Left lobe of liver (tissue), 2 donors: ENCODE data around the gene ACCSL. TPM values are rescaled to one million over a fixed set of nuclear protein-coding genes. Genes with fewer than 3 reads are reported as not detected.

ENCODE experiments used
- ATAC-seq: fragments of 200-7000 bp; cut with Tn5 transposase; one replicate; pipeline ENCODE4 v1.9.1; 2020; ENCODE audit warnings: mild to moderate bottlenecking, moderate library complexity
- DNase-seq: peaks from one replicate; pipeline ENCODE4 v3.0.0-alpha.2; 2020; ENCODE audit warnings: low spot score
- total RNA-seq: library from RNA; stranded (reverse); gene quantifications from one replicate; pipeline ENCODE4 v1.2.1, GENCODE V29; 2021
- donor health status: DM: no; HTN: no; CAD: no; lungs with moderate emphysema.
- donor health status: DM: no; HTN: yes; CAD: no.

ACCSL gene
- total RNA-seq, result not detected

DNA sequence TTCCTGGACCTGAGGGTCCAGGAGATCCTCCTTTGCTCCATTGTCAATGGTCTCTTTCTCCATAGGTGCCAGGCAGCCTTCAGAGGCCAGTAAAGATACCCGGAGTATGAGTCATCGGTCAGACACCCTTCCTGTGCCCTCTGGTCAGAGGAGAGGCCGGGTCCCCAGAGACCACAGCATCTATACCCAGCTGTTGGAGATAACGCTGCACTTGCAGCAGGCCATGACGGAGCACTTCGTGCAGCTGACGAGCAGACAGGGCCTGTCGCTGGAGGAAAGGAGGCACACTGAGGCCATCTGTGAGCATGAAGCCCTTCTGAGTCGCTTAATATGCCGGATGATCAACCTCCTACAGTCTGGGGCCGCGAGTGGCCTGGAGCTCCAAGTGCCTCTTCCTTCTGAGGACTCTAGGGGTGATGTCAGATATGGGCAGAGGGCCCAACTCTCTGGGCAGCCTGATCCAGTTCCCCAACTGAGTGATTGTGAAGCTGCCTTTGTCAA, at the start of gene ACCSL:
Gene ACCSL, plus strand, starts transcription at position 51 of the 501 bp plus-strand sequence. Its CDS starts 56 bp downstream, at position 107.
- DNase-seq (no peak), ATAC-seq (no peak)

DNA sequence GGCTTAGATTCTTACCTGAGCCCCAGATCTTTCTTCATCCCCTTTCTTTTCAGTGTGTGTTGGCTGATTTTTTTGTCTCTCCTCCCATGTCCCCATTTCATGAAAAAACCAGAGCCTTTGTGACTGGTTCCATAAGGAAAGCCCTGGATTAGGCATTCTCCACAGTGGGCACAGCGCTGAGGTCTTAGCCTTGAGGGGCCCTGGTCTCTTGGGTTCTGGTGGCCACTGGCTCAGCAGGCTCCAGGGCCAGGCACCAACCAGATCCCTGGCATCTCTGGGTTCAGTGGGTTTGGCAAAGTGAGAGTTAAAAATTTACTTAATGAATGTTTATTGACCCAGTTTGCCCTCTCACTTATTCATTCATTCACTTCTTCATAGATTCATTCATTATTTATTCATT, 49.5 kb upstream of the ACCSL start:
- DNase-seq (no peak), ATAC-seq (no peak)

DNA sequence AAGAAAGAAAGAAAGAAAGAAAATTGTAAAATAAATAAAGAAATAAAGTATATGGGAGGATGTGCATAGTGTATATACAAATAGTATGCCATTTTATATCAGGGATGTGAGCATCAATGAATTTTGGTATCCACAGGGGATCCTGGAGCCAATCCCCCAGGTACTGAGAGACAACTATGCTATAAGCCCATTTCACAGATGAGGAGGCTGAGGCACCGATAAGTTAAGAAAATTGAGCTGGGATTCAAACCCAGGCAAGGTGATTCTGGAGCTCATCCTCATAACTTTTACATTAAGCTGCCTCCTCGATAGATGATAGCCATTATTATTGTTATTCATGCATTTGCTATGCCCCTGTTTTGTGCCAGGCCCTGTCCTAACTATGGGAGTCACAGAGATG, 47.0 kb upstream of the ACCSL start:
- ATAC-seq (no peak), DNase-seq (no peak)

DNA sequence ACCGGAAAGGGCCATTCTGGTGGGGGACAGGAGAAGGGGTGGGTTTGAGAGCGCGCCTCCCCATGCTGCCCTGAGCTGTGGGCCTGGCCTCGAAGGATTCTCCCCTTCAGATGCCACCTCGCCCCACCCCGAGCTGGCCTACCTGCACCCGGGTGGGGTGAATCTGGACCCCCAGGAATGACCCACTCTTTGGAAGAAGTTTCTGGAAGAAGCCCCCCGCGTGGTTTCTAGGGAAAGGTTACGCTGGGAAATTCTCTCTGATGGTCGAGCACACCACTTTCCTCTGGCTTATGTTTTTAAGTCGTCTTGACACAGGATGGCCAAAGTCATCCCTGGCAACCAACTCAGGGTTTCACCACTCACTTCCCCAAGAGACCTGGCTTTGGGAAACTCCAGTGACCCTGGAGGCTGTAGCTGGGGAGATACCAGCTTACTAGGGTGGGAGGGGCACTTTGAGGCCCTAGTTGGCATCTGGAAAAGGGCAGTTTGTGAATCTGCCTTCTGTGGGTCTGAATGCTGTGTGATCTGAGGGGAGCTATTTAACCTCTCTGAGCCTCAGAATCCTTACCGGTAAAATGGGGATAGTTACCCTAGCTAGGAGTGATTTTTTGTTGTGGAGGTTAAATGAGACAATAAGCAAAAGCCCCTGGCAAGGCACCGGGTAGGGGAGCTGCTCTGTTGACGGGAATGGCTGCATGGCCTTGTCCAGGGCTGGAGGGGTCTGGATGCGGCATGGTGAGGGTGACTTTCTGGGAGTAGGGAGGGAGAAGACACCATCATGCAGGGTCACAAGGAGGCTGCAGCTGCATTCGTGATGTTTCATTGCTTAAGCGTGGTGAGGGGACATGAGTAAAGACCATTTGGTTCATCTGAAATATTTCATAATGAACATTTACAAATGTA, 45.3 kb upstream of the ACCSL start:
- ATAC-seq, result no peak
- no peak for DNase-seq

DNA sequence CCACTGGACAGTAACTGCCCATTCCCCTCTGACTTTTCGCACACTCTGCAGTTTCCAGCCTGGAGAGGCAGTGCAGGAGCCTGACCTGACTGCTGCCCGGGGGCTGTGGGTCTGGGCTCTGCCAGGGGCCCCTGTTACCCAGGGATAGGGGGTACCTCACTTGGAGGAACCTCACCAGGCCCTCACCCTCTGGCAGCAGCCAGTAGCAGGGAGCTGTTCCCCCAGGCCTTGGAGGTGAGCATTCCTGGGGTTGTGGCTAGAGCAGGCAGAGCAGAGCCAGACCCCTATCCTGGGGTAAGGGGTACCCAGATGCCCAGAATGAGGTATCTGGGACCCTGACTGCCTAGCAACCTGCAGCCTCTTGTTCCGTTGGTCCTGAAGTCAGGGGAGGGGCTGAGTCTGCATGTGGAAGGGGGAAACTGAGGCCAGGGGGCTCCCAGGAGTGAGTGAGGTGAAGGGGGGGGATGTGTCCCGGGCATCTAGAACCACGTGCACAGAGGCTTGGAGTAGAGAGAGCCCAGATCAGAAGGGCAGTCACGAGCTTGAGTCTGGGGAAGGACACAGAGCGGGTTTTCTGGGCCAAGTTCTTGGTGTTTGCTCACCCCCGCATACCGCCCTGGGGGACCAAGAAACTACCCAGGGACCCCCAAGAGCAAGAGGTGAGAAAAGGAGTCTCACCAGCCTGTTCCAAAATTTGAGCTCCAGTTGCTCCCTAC, 43.9 kb upstream of the ACCSL start:
- peak; percentile 24 for DNase-seq
- ATAC-seq, result no peak

DNA sequence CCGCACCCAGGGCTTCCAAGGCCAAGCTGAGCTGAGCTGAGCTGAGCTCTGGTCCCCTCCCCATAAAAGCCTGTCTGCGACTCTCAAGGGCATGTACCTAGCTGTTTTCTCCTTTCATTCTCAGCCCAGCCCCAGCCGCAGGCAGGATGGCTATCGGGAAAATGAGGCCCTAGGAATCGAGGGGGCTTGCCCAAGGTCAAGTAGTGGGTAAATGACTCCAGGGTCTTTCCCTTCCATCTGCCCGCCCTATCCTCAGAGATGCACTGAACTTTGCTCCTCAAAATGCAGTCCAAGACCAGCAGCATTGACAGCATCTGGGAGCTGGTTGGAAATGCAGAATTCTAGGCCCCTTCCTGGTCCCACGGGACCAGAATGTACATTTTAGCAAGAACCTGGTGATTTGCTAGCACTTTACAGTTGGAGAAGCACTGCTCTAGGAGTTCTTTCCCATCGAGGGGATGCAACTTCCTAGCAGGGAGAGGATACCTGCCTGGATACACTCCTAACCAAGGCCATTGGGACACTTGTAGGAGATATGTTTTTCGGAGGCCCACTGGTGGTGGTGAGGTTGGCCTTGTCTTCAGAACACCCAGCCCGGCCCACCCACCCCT, 43.2 kb upstream of the ACCSL start:
- ATAC-seq (no peak), DNase-seq (no peak)

DNA sequence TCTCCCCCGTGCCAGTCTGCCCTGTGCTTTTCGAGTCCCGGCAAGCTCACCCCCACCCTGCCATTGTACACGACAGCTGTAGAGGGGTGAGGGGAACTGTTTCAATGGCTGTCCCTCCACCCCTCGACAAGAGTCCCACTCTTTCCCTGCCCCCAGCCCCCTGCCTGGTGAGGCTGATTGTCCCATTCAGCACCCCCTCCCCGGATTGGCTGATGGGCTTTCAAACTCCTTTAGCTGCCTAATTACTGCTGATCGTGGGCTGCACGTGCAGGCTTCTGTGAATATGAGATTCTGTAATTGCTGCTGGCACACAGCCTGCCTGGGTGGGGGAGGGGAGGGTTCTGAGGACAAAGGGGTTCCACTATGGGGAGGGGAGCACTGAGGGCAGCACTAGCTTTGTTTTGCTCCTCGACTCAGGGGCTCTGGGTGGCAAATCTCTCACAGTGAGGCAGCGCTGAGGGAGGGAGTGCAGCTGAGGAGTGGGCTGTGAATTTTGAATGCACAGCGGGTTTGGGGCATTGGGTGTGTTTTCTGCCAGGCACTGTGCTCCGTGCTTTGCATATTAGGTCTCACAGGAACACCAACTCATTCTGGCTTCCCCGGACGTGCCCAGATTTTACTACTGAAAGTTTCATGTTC, 42.6 kb upstream of the ACCSL start:
- DNase-seq, result peak; percentile 36
- ATAC-seq, result no peak

DNA sequence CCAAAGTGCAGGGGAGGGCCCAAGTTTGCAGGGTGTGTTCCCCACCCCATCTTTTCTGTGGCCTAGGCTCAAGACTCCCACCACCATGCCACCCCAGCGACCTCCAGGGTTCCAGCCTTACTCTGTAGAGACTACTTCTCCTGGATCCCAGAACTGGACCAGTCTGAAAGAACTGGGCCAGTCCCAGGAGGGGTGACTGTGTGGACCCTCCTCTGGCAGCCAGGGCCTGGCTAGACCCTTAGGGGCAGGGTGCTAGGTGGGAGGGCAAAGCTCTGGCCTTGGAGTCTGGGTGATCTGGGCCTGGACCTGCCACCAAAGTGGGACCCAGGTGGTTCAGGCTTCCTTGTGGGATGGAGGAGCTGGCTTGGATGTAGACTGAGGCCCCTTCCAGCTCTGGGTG, 41.8 kb upstream of the ACCSL start:
- no peak for ATAC-seq
- DNase-seq, result peak; percentile 29

DNA sequence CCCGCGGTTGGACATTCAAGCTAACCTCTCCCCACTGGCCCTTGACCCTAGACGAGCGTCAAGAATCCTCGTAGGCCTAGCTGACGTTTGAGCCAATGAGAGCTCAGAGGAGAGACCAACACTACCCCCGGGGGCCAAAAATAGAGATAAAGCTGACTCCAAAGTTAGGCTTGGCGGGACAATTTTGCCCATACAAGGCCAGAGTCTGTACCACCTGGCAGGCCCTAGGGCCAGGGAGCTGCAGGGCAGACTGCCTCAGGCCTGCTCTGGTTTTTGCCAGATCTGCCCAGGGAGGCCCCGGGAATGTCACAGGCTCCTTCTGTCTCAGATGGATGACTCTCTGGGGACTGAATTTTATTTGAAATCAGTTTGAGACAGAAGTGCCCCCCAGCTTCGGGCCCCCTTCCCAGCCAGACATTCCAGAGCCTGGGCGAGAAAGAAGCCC, 40.8 kb upstream of the ACCSL start:
- DNase-seq, result peak; percentile 38
- peak; percentile 38 for ATAC-seq

DNA sequence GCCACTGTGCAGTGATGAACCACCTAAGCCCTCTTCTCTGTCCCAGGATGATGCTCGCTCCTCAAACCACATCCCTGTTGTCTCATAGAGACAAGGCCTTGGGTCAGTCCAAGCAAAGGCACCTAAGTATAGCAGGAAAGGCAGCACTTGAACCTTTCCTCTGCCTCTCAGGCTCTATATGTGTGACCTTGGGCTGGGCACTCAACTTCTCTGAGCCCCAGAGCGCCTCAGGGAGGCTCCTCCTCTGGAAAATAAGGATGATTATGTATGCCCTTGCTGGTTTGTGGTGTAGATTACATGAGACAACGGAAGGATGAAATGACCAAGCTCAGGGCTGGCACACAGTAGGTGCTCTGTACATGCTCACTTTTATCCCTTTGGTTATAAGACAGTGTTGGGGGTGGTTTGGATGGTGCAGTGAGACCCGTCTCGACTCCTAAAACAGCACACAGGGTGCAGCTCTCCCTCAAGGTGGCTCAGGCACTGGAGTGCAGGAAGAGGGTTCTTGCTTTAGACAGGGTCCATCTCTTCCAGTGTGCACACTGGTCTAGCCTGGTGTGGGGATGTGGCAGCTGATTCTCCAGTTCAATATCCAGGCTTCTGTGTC, 40.2 kb upstream of the ACCSL start:
- DNase-seq, result no peak
- ATAC-seq, result no peak

DNA sequence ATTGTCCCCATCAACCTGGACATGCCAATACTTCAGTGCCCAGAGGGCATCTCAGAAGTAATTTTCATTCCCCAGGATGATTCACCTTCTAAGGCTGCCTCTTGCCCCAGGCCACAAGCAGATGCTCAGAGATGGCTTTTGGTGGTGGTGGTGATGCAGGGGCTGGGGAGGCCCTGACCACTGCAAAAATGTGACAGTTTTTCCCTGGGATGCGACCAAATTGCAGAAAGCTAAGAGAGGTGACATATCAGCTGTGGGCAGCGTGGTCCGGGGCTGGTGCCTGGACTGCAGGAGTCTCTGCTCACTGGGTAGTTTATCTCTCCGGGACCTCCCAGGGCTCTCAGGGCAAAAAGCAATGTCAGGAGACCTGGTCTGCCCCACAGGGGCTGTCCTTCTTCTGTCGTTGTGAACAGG, 39.7 kb upstream of the ACCSL start:
- DNase-seq (peak; percentile 24), ATAC-seq (no peak)

DNA sequence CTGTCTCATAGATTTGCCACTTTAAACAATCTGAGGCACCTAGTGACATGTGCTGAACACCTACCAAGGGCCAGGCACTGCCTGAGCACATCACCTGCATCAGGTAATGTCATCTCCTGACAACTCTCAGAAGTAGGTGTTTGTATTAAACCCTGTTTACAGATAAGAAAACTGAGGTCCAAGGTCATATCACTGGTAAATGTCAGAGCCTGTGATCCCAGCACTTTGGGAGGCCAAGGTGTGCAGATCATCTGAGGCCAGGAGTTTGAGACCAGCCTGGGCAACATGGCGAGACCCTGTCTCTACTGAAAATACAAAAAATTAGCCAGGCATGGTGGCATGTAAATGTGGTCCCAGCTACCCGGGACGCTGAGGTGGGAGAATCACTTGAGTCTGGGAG, 39.1 kb upstream of the ACCSL start:
- DNase-seq (no peak), ATAC-seq (no peak)

DNA sequence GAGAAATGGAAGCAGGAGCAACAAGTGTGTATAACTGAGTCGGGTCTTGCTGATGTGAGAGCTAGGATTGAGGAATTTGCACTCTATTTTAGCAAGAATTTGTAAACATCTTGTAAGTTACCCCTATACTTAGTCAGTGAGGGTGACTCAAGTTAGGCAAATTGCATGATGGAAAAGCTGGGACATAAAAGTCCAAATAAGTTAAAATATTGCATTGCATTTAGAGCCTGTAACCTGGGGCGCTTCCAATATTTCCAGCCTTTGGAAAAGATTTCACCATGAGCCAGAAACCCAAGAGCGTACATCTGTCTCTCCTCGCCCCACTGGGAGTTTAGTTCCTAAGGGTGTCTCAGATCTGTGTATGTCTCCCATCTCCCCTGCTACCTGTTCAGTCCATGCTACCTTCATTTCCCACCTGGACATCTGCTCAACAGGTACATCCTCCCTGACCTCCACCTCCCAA, 37.0 kb upstream of the ACCSL start:
- no peak for DNase-seq
- ATAC-seq, result no peak

DNA sequence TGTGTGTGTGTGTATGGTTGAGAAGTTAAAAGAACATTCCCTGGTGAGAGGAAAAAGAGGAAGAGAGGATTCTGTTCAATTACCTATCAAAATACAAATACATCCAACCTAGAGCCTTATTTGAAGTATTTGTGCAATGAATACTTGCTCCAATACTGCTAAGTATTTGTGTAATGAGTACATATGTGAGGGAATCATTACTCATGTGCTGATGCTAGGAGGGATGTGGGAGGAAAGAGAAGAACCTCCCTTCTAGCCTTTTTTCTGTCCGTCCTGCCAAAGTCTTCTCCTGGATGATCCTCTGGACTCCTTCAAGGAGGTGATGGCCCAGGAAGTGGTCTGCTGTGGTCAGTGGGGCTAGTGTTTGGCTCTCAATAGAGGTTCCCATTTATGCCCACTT, 36.0 kb upstream of the ACCSL start:
- DNase-seq (no peak), ATAC-seq (no peak)

DNA sequence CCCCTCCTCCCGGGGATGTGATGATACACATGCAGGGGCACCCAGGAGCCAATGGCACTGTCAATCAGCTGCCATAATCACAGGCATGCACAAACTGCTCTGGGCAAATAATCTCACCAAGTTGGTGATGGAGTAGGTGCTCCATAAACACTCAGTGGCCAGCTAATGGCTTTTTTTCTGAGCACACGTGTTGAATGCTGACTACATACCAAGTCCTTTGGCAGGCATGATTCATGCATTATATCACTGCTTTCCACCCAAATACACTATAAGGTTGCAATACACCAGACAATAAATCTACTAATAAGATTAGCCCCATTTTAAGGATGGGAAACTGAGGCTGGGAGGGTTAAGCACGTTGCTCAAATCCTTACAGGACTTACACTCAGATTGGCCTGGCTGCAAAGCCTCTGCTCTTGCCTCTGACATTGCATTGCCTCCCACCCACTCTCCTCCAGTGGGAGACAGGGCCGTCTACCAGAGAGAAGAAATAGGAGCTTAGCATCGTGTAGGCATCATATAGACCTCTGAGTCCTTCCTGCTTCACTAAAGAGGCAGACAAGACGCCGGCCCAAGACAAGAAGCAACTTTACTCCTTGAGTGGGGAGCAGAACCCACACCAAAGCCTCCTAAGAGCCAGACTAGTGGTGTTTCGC, 32.7 kb upstream of the ACCSL start:
- no peak for ATAC-seq
- DNase-seq, result no peak

DNA sequence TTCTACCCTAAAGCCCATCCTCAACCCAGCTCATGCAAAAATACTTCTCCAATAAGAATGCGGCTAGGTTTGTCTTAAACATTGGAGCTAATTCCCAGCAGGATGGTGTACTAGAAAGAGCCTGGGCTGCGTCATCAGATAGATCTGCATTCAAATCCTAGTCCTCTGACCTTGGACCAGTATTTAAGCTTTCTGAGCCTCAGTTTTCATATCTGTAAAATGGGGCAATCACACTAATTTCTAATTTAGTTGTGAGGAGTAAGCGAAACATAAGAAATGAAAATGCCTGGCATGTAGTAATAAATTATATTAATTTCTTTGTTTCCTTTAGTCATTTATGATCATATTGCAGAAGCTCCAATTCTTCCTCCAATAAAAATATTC, 32.2 kb upstream of the ACCSL start:
- DNase-seq (no peak), ATAC-seq (no peak)

DNA sequence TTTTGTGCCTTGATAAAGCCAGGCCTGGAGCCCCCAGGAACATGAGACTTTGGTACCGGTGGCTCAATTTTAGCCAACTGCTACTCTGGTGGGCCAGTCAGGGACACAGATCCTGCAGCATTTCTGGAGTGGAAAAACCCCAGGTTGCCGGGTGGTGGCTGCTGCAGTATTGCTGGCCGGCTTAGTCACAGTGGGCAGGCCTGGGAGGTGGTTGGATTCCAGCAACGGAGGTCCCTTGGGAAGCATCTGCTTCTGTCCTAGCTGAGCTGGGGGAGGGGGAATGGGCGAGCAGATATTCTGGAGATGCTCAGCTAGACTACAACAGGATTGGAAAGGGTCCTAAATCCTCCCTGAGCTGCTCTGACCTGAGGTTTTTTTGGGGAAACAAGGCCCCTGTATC, 31.6 kb upstream of the ACCSL start:
- DNase-seq, result peak; percentile 40
- no peak for ATAC-seq

DNA sequence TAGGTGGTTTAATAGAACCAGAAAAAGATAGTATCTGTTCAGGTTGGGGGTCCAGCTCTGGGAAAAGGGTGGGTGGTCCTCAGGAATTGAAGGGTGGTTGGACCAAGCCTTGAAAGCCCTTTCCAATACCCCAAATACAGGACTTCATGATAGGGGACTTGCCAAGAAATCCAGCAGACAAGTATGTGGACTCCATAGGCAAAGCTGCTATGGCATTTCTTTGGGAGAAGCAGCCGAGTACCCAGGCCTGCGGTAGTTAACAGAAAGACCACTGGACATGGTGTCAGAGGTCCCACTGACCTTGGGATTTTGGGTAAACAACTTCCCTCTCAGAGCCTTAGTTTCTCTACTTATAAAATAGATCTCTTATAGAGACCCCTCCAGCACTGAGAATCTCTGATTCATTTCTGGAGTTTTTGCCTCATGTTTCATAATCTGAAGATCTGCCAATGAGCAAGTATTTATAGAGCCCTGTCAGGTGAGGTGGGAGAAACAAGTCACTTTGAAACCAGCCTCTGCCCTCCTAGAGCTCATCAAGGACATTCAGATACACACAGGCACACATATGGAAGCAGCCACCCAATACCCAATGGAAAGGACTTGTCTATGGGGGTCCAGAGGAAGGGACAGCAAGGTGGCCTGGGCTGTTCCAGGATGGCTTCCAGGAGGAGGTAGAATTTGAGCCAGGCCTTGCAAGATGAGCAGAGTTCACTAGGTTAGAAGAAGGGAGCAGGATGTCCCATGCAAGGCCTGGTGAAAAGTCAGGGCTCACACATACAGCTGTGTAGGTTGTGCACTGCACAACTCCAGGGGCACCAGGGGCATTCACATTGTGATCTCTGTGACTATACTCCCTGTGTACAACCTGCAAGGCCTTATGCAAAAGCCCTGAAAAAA, 31.0 kb upstream of the ACCSL start:
- DNase-seq (peak; percentile 27), ATAC-seq (no peak)
